K562 (cell line): Measurements from ENCODE around the gene KRT76. TPM values are rescaled to one million over a fixed set of nuclear protein-coding genes. Genes with fewer than 3 reads are reported as not detected.

Experiments used
- ATAC-seq: fragments of 200-7000 bp; cut with Tn5 transposase; 3 replicates; pipeline ENCODE4 v1.9.1; 2020; ENCODE audit warnings: moderate library complexity
- BruUV-seq: library from RNA; stranded (reverse); fragments of 400-500 nt; replicated peaks from 2 replicates; lab custom pipeline; 2021; lab: Mats Ljungman, UMichigan
- CTCF ChIA-PET: fragments of 300-600 bp; formaldehyde crosslinking; extraction: SDS; loops from one replicate; lab custom pipeline; 2021; ENCODE audit warnings: low intra/inter-chr PET ratio; lab: Yijun Ruan, JAX
- POLR2A ChIA-PET: fragments of 300-600, 350-650 bp; sonication (Branson Sonifier 250); formaldehyde crosslinking; extraction: SDS; loops from one replicate; lab custom pipeline; 2021; ENCODE audit warnings: antibody characterized with exemption, inconsistent platforms; lab: Yijun Ruan, JAX
- DNase-seq, 4 experiments: peaks; one replicate each; pipeline versions ENCODE4 v3.0.0 to v3.0.0-alpha.2; 2011 to 2018; ENCODE audit warnings: low spot score in 3 of 4, mixed read lengths in 3 of 4; ENCODE audit errors: extremely low read depth in 1 of 4
- FAIRE-seq: peaks from 2 replicates; lab custom pipeline; 2011; peaks lifted over from hg19 to GRCh38; lab: Jason Lieb, UNC
- H2AFZ ChIP-seq: 2 replicates; pipeline ENCODE4 v1.6.0; 2011; ENCODE audit warnings: low read depth, low read length, control low read depth, inconsistent platforms
- H3K27ac ChIP-seq: fragments of 200-600 bp; 3 replicates; pipeline ENCODE4 v1.8.0; 2011; ENCODE audit warnings: low read depth, mild to moderate bottlenecking, control low read depth, inconsistent platforms, low read length, moderate library complexity, mixed read lengths; ENCODE audit errors: extremely low read depth
- H3K27me3 ChIP-seq, 2 experiments: fragments of 300-600 bp in 1 of 2; 2 replicates in 1 of 2; 3 replicates in 1 of 2; pipeline versions ENCODE4 v1.6.0 to v1.8.0; 2011; ENCODE audit warnings: inconsistent platforms in 2 of 2, low read length in 2 of 2, mild to moderate bottlenecking in 1 of 2, mixed read lengths in 1 of 2, moderate library complexity in 1 of 2; ENCODE audit not compliant: control insufficient read depth in 2 of 2, insufficient read depth in 2 of 2
- H3K36me3 ChIP-seq: fragments of 300-600 bp; 3 replicates; pipeline ENCODE4 v1.8.0; 2011; ENCODE audit warnings: mild to moderate bottlenecking, low read length, inconsistent platforms; ENCODE audit not compliant: control insufficient read depth, insufficient read depth
- H3K4me1 ChIP-seq, 2 experiments: fragments of 200-600 bp in 1 of 2; replicated peaks in 1 of 2; 2 replicates in 1 of 2; 3 replicates in 1 of 2; pipeline versions ENCODE4 v1.5.1 to v1.8.0; 2011; ENCODE audit warnings: inconsistent platforms in 2 of 2, low read length in 2 of 2, mild to moderate bottlenecking in 1 of 2, mixed read lengths in 1 of 2, moderate library complexity in 1 of 2; ENCODE audit not compliant: control insufficient read depth in 2 of 2, insufficient read depth in 2 of 2
- H3K4me2 ChIP-seq: 2 replicates; pipeline ENCODE4 v1.6.1; 2011; ENCODE audit warnings: low read length, control low read depth, inconsistent platforms, mixed read lengths; ENCODE audit not compliant: insufficient read depth
- H3K4me3 ChIP-seq: fragments of 200-600 bp; sonication (generic), shearing (Covaris generic); 2 replicates; pipeline ENCODE4 v1.5.1; 2016; ENCODE audit warnings: control low read depth, inconsistent platforms
- H3K79me2 ChIP-seq: fragments of 200-600 bp; 3 replicates; pipeline ENCODE4 v1.8.0; 2011; ENCODE audit warnings: low read length, inconsistent platforms; ENCODE audit not compliant: control insufficient read depth, insufficient read depth
- H3K9ac ChIP-seq, 2 experiments: 2 replicates each; pipeline versions ENCODE4 v1.6.0 to v1.6.1; 2011; ENCODE audit warnings: low read depth in 2 of 2, low read length in 2 of 2, control low read depth in 1 of 2, inconsistent platforms in 1 of 2, mild to moderate bottlenecking in 1 of 2, mixed read lengths in 1 of 2; ENCODE audit not compliant: insufficient read depth in 1 of 2
- H3K9me1 ChIP-seq: one replicate; pipeline ENCODE4 v1.6.0; 2011; ENCODE audit warnings: inconsistent platforms, mild to moderate bottlenecking, low read length, moderate library complexity; ENCODE audit not compliant: control insufficient read depth, insufficient read depth
- H3K9me3 ChIP-seq: replicated peaks from 2 replicates; pipeline ENCODE4 v1.5.1; 2011; ENCODE audit warnings: low read depth, low read length, inconsistent platforms; ENCODE audit not compliant: control insufficient read depth, insufficient read depth
- H4K20me1 ChIP-seq: replicated peaks from 2 replicates; pipeline ENCODE4 v1.6.1; 2011; ENCODE audit warnings: low read length, inconsistent platforms, mixed read lengths; ENCODE audit not compliant: control insufficient read depth, insufficient read depth
- ASH1L ChIP-seq: fragments of 450-650 bp; IDR thresholded peaks from 2 replicates; pipeline ENCODE4 v1.6.1; 2018; ENCODE audit warnings: borderline replicate concordance, mild to moderate bottlenecking, low read depth; ENCODE audit not compliant: partially characterized antibody
- RBM14 ChIP-seq: fragments of 200-400 bp; formaldehyde crosslinking; IDR thresholded peaks from 2 replicates; pipeline ENCODE4 v1.6.1; 2018; ENCODE audit warnings: low read depth, mild to moderate bottlenecking, low read length, moderate library complexity, borderline replicate concordance; ENCODE audit not compliant: insufficient read depth
- SRSF7 ChIP-seq: fragments of 200-400 bp; formaldehyde crosslinking; optimal IDR thresholded peaks from 2 replicates; pipeline ENCODE3; 2017; ENCODE audit warnings: mild to moderate bottlenecking, low read depth, low read length
- TAF7 ChIP-seq: fragments of 450-650 bp; IDR thresholded peaks from 2 replicates; pipeline ENCODE4 v1.6.1; 2016; ENCODE audit warnings: missing genetic modification characterization, missing compliant biosample characterization
- TOE1 ChIP-seq, 2 experiments: fragments of 450-650 bp in 1 of 2; sonication (generic) in 1 of 2; formaldehyde crosslinking in 1 of 2; IDR thresholded peaks; 2 replicates each; pipeline versions ENCODE4 v1.7.1 to v1.8.0; 2016 to 2022; ENCODE audit warnings: borderline replicate concordance in 2 of 2, mild to moderate bottlenecking in 2 of 2, antibody characterized with exemption in 1 of 2, inconsistent platforms in 1 of 2, low read depth in 1 of 2, missing genetic modification reagents in 1 of 2, moderate library complexity in 1 of 2
- ZC3H4 ChIP-seq: sonication (generic); formaldehyde crosslinking; IDR thresholded peaks from 2 replicates; pipeline ENCODE4 v1.9.0; 2021; ENCODE audit warnings: missing genetic modification reagents, borderline replicate concordance
- ZNF445 ChIP-seq: fragments of 250-450 bp; sonication (Bioruptor Pico); IDR thresholded peaks from 2 replicates; pipeline ENCODE4 v1.4.0; 2020; ENCODE audit warnings: low read depth, mild to moderate bottlenecking, moderate library complexity
- WGBS: fragments of 100-300 bp; shearing (Covaris generic); methylation state at CpG from one replicate; pipeline ENCODE4 v1.1.6; 2016; ENCODE audit warnings: low coverage, mixed read lengths; ENCODE audit not compliant: insufficient coverage; ENCODE audit errors: missing lambda C conversion rate; 5-methylcytosine and 5-hydroxymethylcytosine counted together
- in situ Hi-C: fragments of 300-500 bp; cut with MboI; formaldehyde crosslinking; loops from 4 replicates; pipeline ENCODE4 v1.15.0; 2018; ENCODE audit warnings: inconsistent platforms, mixed read lengths
- intact Hi-C: fragments of 100-400 bp; cut with micrococcal nuclease; formaldehyde crosslinking; loops from 2 replicates; pipeline ENCODE4 v1.14.2; 2022
- polyA plus RNA-seq, 8 experiments: library from polyadenylated mRNA; depleted of rRNA in 4 of 8; stranded (reverse) in 5 of 8; unstranded in 3 of 8; fragments of >200 nt; fragmentation: Nextera tagmentation in 2 of 8; fragmentation: Illumina TruSeq in 1 of 8; extraction: Ambion mirVana in 2 of 8; extraction: Trizol in 1 of 8; gene quantifications; 2 replicates each; pipeline versions ENCODE4 v1.2.1 to v1.2.3, GENCODE V29; 2011 to 2014; ENCODE audit warnings: inconsistent platforms in 1 of 8, missing spikeins in 1 of 8
- total RNA-seq, 7 experiments: library from RNA; depleted of rRNA in 6 of 7; stranded (reverse); fragments of >200 nt in 6 of 7; fragmentation: Illumina TruSeq in 2 of 7; extraction: Trizol in 2 of 7; gene quantifications; 2 replicates each; pipeline versions ENCODE4 v1.2.1 to v1.2.3, GENCODE V29; 2011 to 2021; ENCODE audit warnings: low replicate concordance in 1 of 7
- TF ChIP-seq, protein P1 (sequence below): IDR thresholded peaks from 2 replicates; pipeline ENCODE4 v1.6.1; 2016; ENCODE audit warnings: missing genetic modification characterization, missing compliant biosample characterization
- TF ChIP-seq, protein P2 (sequence below): IDR thresholded peaks from 2 replicates; pipeline ENCODE4 v1.6.1; 2014; ENCODE audit warnings: antibody characterized with exemption
- TF ChIP-seq, protein P3 (sequence below): IDR thresholded peaks from 2 replicates; pipeline ENCODE4 v1.6.1; 2011; ENCODE audit warnings: borderline replicate concordance, low read depth, mild to moderate bottlenecking, moderate library complexity, low read length; ENCODE audit not compliant: insufficient read depth, poor library complexity, severe bottlenecking

The KRT76 gene
- total and polyA plus RNA-seq, 9 of the 15 experiments (the other 6 are each of a cell fraction or from before 2014, with no cell fraction given): not detected

DNA sequence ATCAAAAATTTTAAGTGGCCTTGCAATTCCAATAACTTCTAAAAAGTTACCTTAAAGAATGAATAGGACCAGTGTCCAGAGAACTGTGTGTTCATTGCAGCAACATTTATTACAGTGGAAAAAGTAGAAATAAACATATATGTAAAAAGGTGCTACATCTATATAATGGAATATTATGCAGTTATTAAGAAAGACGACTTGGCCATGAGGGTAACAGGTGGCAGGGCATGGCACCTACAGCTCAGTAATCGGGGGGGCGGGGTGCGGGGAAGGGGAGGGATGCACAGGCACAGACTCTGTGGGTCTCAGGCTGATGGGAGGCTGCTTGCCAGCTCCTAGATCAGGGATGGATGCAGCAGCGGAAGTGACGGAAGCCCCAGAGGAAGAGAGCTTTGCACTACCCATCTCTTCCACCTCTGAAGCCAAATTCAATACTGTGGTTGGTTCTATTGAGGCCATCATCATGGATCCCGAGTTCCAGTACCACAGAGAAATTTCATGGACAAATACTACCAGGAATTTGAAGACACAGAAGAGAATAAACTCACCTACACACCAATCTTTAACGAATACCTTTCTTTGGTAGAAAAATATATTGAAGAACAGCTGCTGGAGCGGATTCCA, 14.0 kb downstream of the KRT76 start (continued):
- no peak for TF ChIP-seq ASH1L
- TF ChIP-seq, protein P1, sequence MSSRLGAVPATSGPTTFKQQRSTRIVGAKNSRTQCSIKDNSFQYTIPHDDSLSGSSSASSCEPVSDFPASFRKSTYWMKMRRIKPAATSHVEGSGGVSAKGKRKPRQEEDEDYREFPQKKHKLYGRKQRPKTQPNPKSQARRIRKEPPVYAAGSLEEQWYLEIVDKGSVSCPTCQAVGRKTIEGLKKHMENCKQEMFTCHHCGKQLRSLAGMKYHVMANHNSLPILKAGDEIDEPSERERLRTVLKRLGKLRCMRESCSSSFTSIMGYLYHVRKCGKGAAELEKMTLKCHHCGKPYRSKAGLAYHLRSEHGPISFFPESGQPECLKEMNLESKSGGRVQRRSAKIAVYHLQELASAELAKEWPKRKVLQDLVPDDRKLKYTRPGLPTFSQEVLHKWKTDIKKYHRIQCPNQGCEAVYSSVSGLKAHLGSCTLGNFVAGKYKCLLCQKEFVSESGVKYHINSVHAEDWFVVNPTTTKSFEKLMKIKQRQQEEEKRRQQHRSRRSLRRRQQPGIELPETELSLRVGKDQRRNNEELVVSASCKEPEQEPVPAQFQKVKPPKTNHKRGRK (tag): no peak
- no peak for TF ChIP-seq TOE1 (IDR thresholded peaks at IDR 0.05; ENCODE audit: borderline replicate concordance)
- TF ChIP-seq TOE1 (CRISPR knock-in tag; IDR thresholded peaks at IDR 0.05; ENCODE audit: borderline replicate concordance, low read depth): no peak

DNA sequence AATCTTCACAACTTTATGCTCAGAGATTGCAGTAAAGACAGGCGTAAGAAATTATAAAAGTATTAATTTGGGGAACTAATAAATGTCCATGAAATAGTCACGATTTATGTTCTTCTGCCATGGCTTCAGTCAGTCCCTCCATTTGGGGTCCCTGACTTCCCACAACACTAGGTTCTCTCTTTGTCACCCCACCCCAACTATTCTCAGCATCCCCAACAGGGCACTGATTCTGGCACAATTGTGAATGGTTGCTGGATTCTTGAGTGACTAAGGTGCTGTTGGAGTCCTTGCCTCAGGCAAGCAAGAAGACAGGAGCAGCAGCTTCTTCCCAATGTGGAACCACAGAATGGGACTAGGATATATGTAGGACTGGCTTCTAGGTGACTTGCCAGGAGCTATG, 15.3 kb downstream of the KRT76 start:
- no peak overlapping the region for H2AFZ ChIP-seq
- no peaks in the 10 kb centered on the region for H4K20me1 ChIP-seq
- no peaks in the 10 kb centered on the region for H3K4me1 ChIP-seq
- H3K27ac ChIP-seq: no peak overlapping the region
- H3K27me3 ChIP-seq: 0 out of 5 replicates have a peak, but pooled peaks cover 0 to 4% of the 10 kb centered on the region in 2 experiments
- no peaks in the 10 kb centered on the region for H3K79me2 ChIP-seq
- H3K9ac ChIP-seq: no peak overlapping the region
- FAIRE-seq (no peak), ATAC-seq (no peak), DNase-seq (no peak)
- no peaks in the 10 kb centered on the region for H3K9me1 ChIP-seq
- no peaks in the 10 kb centered on the region for H3K36me3 ChIP-seq
- TF ChIP-seq ZC3H4 (CRISPR knock-in tag) (no peak), RBM14 (no peak), SRSF7 (no peak), TAF7 (tag) (no peak), ZNF445 (CRISPR knock-in tag) (no peak)
- TF ChIP-seq, protein P2, sequence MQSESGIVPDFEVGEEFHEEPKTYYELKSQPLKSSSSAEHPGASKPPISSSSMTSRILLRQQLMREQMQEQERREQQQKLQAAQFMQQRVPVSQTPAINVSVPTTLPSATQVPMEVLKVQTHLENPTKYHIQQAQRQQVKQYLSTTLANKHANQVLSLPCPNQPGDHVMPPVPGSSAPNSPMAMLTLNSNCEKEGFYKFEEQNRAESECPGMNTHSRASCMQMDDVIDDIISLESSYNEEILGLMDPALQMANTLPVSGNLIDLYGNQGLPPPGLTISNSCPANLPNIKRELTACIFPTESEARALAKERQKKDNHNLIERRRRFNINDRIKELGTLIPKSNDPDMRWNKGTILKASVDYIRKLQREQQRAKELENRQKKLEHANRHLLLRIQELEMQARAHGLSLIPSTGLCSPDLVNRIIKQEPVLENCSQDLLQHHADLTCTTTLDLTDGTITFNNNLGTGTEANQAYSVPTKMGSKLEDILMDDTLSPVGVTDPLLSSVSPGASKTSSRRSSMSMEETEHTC: no peak
- TF ChIP-seq, protein P3, sequence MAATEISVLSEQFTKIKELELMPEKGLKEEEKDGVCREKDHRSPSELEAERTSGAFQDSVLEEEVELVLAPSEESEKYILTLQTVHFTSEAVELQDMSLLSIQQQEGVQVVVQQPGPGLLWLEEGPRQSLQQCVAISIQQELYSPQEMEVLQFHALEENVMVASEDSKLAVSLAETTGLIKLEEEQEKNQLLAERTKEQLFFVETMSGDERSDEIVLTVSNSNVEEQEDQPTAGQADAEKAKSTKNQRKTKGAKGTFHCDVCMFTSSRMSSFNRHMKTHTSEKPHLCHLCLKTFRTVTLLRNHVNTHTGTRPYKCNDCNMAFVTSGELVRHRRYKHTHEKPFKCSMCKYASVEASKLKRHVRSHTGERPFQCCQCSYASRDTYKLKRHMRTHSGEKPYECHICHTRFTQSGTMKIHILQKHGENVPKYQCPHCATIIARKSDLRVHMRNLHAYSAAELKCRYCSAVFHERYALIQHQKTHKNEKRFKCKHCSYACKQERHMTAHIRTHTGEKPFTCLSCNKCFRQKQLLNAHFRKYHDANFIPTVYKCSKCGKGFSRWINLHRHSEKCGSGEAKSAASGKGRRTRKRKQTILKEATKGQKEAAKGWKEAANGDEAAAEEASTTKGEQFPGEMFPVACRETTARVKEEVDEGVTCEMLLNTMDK: no peak
- peaks cover 3% of the 10 kb centered on the region for H3K9me3 ChIP-seq
- no TSS peak for BruUV-seq
- no peak overlapping the region for H3K4me3 ChIP-seq
- ChIA-PET POLR2A (no interaction called here), CTCF (no interaction called here)
- no peak overlapping the region for H3K4me2 ChIP-seq
- WGBS: 3% methylated on average over 2 of the region's 2 CpGs
- intact Hi-C loops (no loop called here), in situ Hi-C loops (no loop called here)
